ENCODE data around the gene TMEM242. TPM values are rescaled to one million over a fixed set of nuclear protein-coding genes. Genes with fewer than 3 reads are reported as not detected.
A peak's percentile ranks its signal among the peaks of the same experiment; 100 is the strongest.

TMEM242 gene
- total and polyA plus RNA-seq, 10 of the 15 experiments (the other 5 are each of a cell fraction or from before 2014, with no cell fraction given), result 2.8 to 9.8 (median 5.5) TPM

DNA sequence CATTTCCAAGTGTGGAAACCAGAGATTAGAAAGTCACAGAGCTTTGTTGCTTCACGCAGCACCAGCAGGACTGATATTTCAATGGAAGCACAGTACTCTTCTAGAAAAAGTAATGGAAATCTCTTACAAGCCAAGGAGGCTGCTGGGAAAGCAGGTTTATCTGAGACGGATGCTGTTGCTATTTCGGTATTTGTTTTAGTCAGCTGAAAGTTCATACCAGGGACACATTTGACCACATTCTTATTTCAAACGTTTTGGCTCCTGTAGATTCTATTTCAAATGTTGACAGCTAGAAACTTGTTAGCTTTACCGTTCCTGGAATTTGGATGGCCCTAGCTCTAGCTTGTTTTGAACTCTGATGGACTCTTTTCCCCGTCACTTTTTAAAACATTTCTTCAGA lies 3.7 kb upstream of the TMEM242 start:
- ChIA-PET CTCF (interaction anchor here (0.6 to 8.8 kb wide), 13 partner anchors 10 to 747 kb away, joined by 3 to 104 read pairs (median 4); no protein-coding TSS in a partner anchor), POLR2A (interaction anchor here (0.5 to 2.1 kb wide), 4 partner anchors 42 to 1718 kb away, joined by 3 to 6 read pairs (median 6); partner anchors contain the start of gene TAGAP), RAD21 (ENCODE audit: unreplicated experiment) (interaction anchor here (0.8 to 6.3 kb wide), 11 partner anchors 8 to 340 kb away, joined by 3 to 78 read pairs (median 5); no protein-coding TSS in a partner anchor), SMC1A (ENCODE audit: uncharacterized antibody, unreplicated experiment) (interaction anchor here (0.7 to 5.9 kb wide), 20 partner anchors 10 to 546 kb away, joined by 3 to 60 read pairs (median 4); no protein-coding TSS in a partner anchor)
- peaks cover 2 to 6% of the 10 kb centered on the region in 2 experiments; a peak in 3 of 4 replicates for H3K27me3 ChIP-seq (replicated peaks in 1 of 2; ENCODE audit: control insufficient read depth in 2 of 2, insufficient read depth in 2 of 2, low read length in 1 of 2)
- ATAC-seq (no peak), DNase-seq (ENCODE audit: low read depth, low spot score) (no peak), FAIRE-seq (no peak)
- H3K79me2 ChIP-seq (ENCODE audit: control insufficient read depth, insufficient read depth, low read length), result no peaks in the 10 kb centered on the region
- peaks cover 9% of the 10 kb centered on the region for H3K4me1 ChIP-seq (ENCODE audit: control insufficient read depth, insufficient read depth, low read length)
- H3K9ac ChIP-seq (ENCODE audit: control insufficient read depth, insufficient read depth, low read length), result no peak overlapping the region
- no peak overlapping the region for H2AFZ ChIP-seq (ENCODE audit: control insufficient read depth, low read depth, low read length)
- BruUV-seq (replicated peaks), result no TSS peak
- H4K20me1 ChIP-seq (ENCODE audit: control insufficient read depth, insufficient read depth), result no peaks in the 10 kb centered on the region
- no peak overlapping the region for H3K27ac ChIP-seq (ENCODE audit: control insufficient read depth, insufficient read depth)
- intact Hi-C loops (cut with micrococcal nuclease; ENCODE audit: unreplicated experiment), result loop anchor here (5.0 kb wide), 1 partner anchor 435 kb away; no protein-coding TSS in a partner anchor
- H3K4me3 ChIP-seq, result no peak overlapping the region
- 0 out of 2 replicates have a peak overlapping the region, but pooled peaks have one; percentile 7 for H3K4me2 ChIP-seq (ENCODE audit: control insufficient read depth, insufficient read depth)
- 15% methylated on average over 6 of the region's 6 CpGs for WGBS (ENCODE audit: insufficient coverage, insufficient replicate concordance, low lambda C conversion rate, missing lambda C conversion rate)
- H3K9me3 ChIP-seq (replicated peaks; ENCODE audit: control insufficient read depth, insufficient read depth, low read length), result no peaks in the 10 kb centered on the region
- in situ Hi-C loops (cut with MboI), result no loop called here
- H3K36me3 ChIP-seq (ENCODE audit: control insufficient read depth in 2 of 2, insufficient read depth in 2 of 2, low read length in 1 of 2), result no peaks in the 10 kb centered on the region
- peak; percentile 47 for TF ChIP-seq JUNB (IDR thresholded peaks at IDR 0.05)
- TF ChIP-seq, protein P1, sequence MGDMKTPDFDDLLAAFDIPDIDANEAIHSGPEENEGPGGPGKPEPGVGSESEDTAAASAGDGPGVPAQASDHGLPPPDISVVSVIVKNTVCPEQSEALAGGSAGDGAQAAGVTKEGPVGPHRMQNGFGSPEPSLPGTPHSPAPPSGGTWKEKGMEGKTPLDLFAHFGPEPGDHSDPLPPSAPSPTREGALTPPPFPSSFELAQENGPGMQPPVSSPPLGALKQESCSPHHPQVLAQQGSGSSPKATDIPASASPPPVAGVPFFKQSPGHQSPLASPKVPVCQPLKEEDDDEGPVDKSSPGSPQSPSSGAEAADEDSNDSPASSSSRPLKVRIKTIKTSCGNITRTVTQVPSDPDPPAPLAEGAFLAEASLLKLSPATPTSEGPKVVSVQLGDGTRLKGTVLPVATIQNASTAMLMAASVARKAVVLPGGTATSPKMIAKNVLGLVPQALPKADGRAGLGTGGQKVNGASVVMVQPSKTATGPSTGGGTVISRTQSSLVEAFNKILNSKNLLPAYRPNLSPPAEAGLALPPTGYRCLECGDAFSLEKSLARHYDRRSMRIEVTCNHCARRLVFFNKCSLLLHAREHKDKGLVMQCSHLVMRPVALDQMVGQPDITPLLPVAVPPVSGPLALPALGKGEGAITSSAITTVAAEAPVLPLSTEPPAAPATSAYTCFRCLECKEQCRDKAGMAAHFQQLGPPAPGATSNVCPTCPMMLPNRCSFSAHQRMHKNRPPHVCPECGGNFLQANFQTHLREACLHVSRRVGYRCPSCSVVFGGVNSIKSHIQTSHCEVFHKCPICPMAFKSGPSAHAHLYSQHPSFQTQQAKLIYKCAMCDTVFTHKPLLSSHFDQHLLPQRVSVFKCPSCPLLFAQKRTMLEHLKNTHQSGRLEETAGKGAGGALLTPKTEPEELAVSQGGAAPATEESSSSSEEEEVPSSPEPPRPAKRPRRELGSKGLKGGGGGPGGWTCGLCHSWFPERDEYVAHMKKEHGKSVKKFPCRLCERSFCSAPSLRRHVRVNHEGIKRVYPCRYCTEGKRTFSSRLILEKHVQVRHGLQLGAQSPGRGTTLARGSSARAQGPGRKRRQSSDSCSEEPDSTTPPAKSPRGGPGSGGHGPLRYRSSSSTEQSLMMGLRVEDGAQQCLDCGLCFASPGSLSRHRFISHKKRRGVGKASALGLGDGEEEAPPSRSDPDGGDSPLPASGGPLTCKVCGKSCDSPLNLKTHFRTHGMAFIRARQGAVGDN (IDR thresholded peaks at IDR 0.05), result no peak
- peak; percentile 35 to 44; a peak in 3 of 4 replicates for TF ChIP-seq IKZF2 (IDR thresholded peaks at IDR 0.05)
- peak; percentile 47; the same call in 1 of the 2 replicates for TF ChIP-seq PAX5 (IDR thresholded peaks at IDR 0.05; ENCODE audit: borderline replicate concordance, low read depth, low read length)
- peak; percentile 60; the same call in 1 of the 2 replicates for TF ChIP-seq IRF4 (IDR thresholded peaks at IDR 0.05; ENCODE audit: low read depth, low read length)
- peak in 1 of 2 experiments; percentile 37; a peak in 1 of 4 replicates for TF ChIP-seq BHLHE40 (IDR thresholded peaks at IDR 0.05; ENCODE audit: borderline replicate concordance in 1 of 2, low read depth in 2 of 2, low read length in 1 of 2)
- TF ChIP-seq, protein P2, sequence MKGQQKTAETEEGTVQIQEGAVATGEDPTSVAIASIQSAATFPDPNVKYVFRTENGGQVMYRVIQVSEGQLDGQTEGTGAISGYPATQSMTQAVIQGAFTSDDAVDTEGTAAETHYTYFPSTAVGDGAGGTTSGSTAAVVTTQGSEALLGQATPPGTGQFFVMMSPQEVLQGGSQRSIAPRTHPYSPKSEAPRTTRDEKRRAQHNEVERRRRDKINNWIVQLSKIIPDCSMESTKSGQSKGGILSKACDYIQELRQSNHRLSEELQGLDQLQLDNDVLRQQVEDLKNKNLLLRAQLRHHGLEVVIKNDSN (IDR thresholded peaks at IDR 0.05; ENCODE audit: borderline replicate concordance, extremely low read length, insufficient read depth, low read depth, low read length), result no peak
- TF ChIP-seq TCF7 (IDR thresholded peaks at IDR 0.05; ENCODE audit: borderline replicate concordance), result no peak
- TF ChIP-seq SRF (IDR thresholded peaks at IDR 0.05; ENCODE audit: low read depth in 2 of 2, low read length in 2 of 2), result no peak
- peak; percentile 52; the same call in 1 of the 2 replicates for TF ChIP-seq NFIC (IDR thresholded peaks at IDR 0.05; ENCODE audit: low read depth, low read length)
- TF ChIP-seq RUNX3 (IDR thresholded peaks at IDR 0.05; ENCODE audit: low read length), result peak; percentile 85
- no peak for TF ChIP-seq POU2F2 (IDR thresholded peaks at IDR 0.05; ENCODE audit: borderline replicate concordance, low read depth, low read length)
- no peak for TF ChIP-seq GATAD2B (conservative IDR thresholded peaks at IDR 0.05; ENCODE audit: low read depth)
- TF ChIP-seq, protein P3, sequence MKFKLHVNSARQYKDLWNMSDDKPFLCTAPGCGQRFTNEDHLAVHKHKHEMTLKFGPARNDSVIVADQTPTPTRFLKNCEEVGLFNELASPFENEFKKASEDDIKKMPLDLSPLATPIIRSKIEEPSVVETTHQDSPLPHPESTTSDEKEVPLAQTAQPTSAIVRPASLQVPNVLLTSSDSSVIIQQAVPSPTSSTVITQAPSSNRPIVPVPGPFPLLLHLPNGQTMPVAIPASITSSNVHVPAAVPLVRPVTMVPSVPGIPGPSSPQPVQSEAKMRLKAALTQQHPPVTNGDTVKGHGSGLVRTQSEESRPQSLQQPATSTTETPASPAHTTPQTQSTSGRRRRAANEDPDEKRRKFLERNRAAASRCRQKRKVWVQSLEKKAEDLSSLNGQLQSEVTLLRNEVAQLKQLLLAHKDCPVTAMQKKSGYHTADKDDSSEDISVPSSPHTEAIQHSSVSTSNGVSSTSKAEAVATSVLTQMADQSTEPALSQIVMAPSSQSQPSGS (IDR thresholded peaks at IDR 0.05; ENCODE audit: low read length), result 0 out of 2 replicates have a peak, but pooled peaks have one; percentile 34
- peak; percentile 49; the same call in 1 of the 2 replicates for TF ChIP-seq IKZF1 (conservative IDR thresholded peaks at IDR 0.05)
- no peak for TF ChIP-seq RCOR1 (conservative IDR thresholded peaks at IDR 0.05; ENCODE audit: low read depth, low read length)
- TF ChIP-seq EP300 (IDR thresholded peaks at IDR 0.05; ENCODE audit: borderline replicate concordance in 1 of 2, control insufficient read depth in 1 of 2, low read depth in 2 of 2, low read length in 2 of 2), result peak in 1 of 2 experiments; percentile 25; a peak in 2 of 4 replicates
- no peak for TF ChIP-seq SIX5 (IDR thresholded peaks at IDR 0.05; ENCODE audit: low read depth, low read length, severe bottlenecking)
